ENCODE results near the gene CCNF. TPM values are rescaled to one million over a fixed set of nuclear protein-coding genes. Genes with fewer than 3 reads are reported as not detected.

The CCNF gene
- polyA plus RNA-seq (2012; ENCODE audit: insufficient read length, low read depth), result 12.7 TPM

DNA sequence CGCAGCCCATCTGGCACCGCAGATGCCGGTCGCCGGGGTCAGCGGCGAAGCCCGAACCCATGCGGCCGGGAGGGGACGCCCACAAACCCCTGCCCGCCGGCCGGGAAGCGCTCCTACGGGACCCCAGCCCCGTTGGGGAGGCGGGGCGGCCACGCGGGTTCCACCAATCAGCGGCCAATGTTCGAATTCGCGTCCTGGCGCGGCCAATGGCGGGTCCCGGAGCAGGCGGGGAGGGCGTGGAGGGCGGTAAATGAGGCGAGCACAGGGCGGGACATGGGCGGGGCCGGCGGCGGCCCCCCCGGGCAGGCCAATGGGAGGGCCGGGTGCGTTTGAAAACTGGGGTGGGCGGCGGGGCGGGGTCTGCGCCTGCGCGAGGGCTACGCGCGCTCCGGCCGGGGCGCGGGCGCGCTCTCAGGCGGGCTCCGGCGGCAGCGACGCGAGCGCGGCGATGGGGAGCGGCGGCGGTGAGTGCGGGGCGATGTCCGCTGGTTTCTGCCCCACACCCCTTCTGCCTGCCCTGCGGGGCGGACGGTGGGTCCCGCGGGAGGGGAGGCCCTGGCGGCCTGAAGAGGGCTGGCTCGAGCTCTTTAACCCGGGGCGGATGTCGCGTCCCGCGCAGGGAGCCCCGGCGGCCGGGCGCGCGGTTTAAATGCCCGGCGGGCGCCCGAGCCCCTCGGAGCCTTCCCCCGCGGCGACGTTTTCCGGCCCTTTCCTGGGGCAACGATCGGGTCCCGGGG is at the start of gene CCNF:
CCNF (plus strand) TSS at position 414 of the 737 bp plus-strand sequence; CDS start at position 449, 35 bp downstream.
- TF ChIP-seq SIN3A (IDR thresholded peaks at IDR 0.05; ENCODE audit: borderline replicate concordance, insufficient read depth, low read length) (no peak; the same call in 1 of the 2 replicates), FOXP2 (optimal IDR thresholded peaks at IDR 0.05; ENCODE audit: borderline replicate concordance, extremely low read depth, extremely low read length, insufficient read depth) (peak; percentile 31), POLR2AphosphoS5 (IDR thresholded peaks at IDR 0.05; ENCODE audit: low read depth, low read length) (peak; percentile 71), TAF1 (IDR thresholded peaks at IDR 0.05; ENCODE audit: borderline replicate concordance, insufficient read depth, low read length) (no peak)
- TF ChIP-seq, protein P1, sequence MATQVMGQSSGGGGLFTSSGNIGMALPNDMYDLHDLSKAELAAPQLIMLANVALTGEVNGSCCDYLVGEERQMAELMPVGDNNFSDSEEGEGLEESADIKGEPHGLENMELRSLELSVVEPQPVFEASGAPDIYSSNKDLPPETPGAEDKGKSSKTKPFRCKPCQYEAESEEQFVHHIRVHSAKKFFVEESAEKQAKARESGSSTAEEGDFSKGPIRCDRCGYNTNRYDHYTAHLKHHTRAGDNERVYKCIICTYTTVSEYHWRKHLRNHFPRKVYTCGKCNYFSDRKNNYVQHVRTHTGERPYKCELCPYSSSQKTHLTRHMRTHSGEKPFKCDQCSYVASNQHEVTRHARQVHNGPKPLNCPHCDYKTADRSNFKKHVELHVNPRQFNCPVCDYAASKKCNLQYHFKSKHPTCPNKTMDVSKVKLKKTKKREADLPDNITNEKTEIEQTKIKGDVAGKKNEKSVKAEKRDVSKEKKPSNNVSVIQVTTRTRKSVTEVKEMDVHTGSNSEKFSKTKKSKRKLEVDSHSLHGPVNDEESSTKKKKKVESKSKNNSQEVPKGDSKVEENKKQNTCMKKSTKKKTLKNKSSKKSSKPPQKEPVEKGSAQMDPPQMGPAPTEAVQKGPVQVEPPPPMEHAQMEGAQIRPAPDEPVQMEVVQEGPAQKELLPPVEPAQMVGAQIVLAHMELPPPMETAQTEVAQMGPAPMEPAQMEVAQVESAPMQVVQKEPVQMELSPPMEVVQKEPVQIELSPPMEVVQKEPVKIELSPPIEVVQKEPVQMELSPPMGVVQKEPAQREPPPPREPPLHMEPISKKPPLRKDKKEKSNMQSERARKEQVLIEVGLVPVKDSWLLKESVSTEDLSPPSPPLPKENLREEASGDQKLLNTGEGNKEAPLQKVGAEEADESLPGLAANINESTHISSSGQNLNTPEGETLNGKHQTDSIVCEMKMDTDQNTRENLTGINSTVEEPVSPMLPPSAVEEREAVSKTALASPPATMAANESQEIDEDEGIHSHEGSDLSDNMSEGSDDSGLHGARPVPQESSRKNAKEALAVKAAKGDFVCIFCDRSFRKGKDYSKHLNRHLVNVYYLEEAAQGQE (IDR thresholded peaks at IDR 0.05; ENCODE audit: insufficient read depth in 1 of 2, low read depth in 2 of 2, low read length in 2 of 2), result no peak

DNA sequence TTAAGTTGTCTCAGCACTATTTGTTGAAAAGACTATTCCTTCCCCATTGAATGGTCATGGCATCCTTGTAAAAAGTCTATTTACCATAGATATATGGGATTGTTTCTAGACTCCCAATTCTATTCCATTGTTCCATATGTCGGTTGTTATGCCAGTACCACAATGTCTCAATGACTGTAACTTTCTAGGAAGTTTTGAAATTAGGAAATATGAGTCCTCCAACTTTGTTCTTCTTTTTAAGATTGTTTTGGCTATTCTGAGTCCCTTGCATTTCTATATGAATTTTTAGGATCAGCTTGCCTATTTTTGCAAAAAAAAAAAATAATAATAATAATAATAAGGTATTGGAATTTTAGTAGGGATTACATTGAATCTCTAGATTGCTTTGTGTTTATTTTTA is 45.7 kb upstream of the CCNF start:
- TF ChIP-seq FOXP2 (optimal IDR thresholded peaks at IDR 0.05; ENCODE audit: borderline replicate concordance, extremely low read depth, extremely low read length, insufficient read depth), result no peak
- TF ChIP-seq, protein P1 (IDR thresholded peaks at IDR 0.05; ENCODE audit: insufficient read depth in 1 of 2, low read depth in 2 of 2, low read length in 2 of 2), result no peak
- no peak for TF ChIP-seq SIN3A (IDR thresholded peaks at IDR 0.05; ENCODE audit: borderline replicate concordance, insufficient read depth, low read length)
- no peak for TF ChIP-seq TAF1 (IDR thresholded peaks at IDR 0.05; ENCODE audit: borderline replicate concordance, insufficient read depth, low read length)
- no peak for TF ChIP-seq POLR2AphosphoS5 (IDR thresholded peaks at IDR 0.05; ENCODE audit: low read depth, low read length)

DNA sequence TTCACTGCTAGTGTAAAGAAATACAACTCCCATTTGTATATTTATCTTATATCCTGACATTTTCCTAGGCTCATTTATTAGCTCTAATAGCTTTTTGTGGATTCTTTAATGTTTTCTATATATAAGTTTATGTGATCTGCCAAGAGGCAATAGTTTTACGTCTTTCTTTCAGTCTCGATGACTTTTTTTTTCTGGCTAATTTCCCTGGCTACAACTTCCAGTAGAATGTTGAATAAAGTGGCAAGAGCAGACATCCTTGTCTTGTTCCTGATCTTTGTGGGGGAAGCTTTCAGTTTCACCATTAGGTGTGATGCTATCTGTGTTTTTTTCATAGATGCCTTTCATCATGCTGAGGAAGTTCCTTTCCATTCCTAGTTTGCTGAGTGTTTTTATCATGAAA is 44.8 kb upstream of the CCNF start:
- TF ChIP-seq POLR2AphosphoS5 (IDR thresholded peaks at IDR 0.05; ENCODE audit: low read depth, low read length) (no peak), SIN3A (IDR thresholded peaks at IDR 0.05; ENCODE audit: borderline replicate concordance, insufficient read depth, low read length) (no peak), FOXP2 (optimal IDR thresholded peaks at IDR 0.05; ENCODE audit: borderline replicate concordance, extremely low read depth, extremely low read length, insufficient read depth) (no peak), TAF1 (IDR thresholded peaks at IDR 0.05; ENCODE audit: borderline replicate concordance, insufficient read depth, low read length) (no peak)
- TF ChIP-seq, protein P1 (IDR thresholded peaks at IDR 0.05; ENCODE audit: insufficient read depth in 1 of 2, low read depth in 2 of 2, low read length in 2 of 2), result no peak

GRCh38 chr16:2385190-2385836 is 43.9 kb upstream of the CCNF start:
- TF ChIP-seq, protein P1 (IDR thresholded peaks at IDR 0.05; ENCODE audit: insufficient read depth in 1 of 2, low read depth in 2 of 2, low read length in 2 of 2), result no peak
- TF ChIP-seq FOXP2 (optimal IDR thresholded peaks at IDR 0.05; ENCODE audit: borderline replicate concordance, extremely low read depth, extremely low read length, insufficient read depth), result no peak
- TF ChIP-seq TAF1 (IDR thresholded peaks at IDR 0.05; ENCODE audit: borderline replicate concordance, insufficient read depth, low read length), result no peak
- TF ChIP-seq SIN3A (IDR thresholded peaks at IDR 0.05; ENCODE audit: borderline replicate concordance, insufficient read depth, low read length), result no peak
- no peak for TF ChIP-seq POLR2AphosphoS5 (IDR thresholded peaks at IDR 0.05; ENCODE audit: low read depth, low read length)

All from PFSK-1 (cell line).